Activated gamma-delta T cell (primary cell): ENCODE results near the gene CILP2.

Experiments
- DNase-seq: peaks from one replicate; lab custom pipeline; 2025; lab: John Stamatoyannopoulos, UW

CILP2 gene

DNA sequence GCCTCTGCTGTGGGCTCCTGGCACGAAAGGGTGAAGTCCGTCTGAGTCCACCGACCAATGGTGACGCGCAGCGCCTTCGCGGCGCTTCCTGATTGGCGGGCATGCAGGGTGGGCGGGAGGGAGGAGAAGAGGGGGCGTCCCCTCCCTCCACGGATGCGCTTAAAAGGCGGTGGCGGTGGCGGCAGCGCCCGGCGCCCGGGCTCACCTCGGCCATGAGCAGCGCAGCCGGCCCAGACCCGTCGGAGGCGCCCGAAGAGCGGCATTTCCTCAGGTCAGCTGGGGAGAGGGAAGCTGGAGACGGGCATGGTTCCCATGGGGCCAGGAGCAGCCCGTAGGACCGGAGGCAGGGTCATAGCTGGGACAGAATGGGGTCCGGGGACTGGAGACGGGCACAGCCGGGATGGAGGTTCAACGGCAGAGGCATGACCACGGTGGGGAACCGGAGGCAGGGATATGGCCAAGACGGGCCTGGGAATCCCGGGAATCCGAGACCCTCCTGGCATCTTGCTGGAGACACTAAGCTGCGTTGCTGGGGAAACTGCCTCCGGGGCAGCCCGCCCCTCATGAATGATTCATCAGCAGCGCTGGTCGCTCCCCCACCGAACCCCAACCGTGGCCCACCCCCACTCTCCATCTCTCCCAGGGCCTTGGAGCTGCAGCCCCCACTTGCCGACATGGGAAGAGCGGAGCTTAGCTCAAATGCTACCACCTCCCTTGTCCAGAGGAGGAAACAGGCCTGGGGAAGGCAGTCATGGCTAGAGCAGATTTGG, 9.2 kb upstream of the CILP2 start, which contains the start of gene YJEFN3:
TSS of gene YJEFN3 (plus strand) at position 191 of the 770 bp plus-strand sequence. CDS start at position 213, 22 bp downstream.
- no peak for DNase-seq

GRCh38 chr19:19529783-19530422, 8.2 kb upstream of the CILP2 start:
- no peak for DNase-seq

- DNase-seq, result no peak
Measured at GRCh38 chr19:19530423-19530804, 7.7 kb upstream of the CILP2 start.

DNA sequence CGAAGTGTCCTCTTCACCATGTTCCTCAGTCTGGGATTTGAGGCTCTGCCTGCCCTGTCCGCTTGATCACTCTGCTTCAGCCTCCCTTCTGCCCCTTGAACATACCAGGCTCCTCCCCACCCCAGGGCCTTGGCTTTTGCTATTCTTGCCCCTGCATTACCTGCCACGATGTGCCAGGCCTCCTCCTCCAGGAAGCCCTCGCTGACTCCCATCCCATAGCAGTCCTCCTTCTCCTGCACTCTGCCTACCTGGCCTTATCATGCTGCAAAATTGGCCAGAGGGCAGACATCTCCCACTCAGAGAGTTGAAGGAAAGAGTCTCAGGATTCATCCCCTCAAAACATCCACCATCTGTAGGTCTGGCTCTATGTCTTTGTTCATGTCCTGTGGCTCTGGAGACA, 7.2 kb upstream of the CILP2 start:
- no peak for DNase-seq

DNA sequence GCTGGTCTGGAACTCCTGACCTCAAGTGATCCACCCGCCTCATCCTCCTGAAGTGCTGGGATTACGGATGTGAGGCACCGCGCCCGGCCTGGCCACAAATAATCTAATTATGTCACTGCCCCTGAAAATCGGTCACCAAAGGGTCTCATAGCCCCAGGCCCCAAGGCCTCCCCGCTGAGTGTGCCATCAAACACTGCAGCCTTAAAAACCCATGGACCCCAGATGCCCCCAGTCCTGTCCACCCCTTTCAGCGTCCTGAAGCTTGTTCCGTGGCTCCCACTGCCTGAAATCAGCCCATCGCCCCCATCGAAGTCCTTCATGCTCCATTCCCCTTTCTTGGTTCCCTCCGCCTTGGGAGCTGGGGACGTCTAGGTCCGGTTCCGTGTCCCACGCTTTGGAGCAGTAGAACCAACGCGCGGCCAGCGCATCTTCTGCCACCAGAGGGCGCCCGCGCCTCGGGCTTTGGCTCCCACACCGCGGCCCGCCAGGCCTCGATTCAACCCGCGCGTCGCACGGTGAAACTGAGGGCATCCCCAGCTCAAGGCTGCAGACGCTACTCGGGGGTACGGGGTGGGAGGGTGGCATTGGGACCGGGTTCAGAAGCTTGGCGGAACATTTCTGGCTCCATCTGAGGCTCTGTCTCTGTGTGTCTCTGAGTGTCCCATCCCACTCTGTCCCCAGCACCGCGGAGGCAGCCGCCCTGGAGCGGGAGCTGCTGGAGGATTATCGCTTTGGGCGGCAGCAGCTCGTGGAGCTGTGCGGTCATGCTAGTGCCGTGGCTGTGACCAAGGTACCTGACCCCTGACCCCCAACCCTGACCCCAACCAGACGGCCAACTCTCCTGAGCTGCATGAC, 5.9 kb upstream of the CILP2 start:
- peak; percentile 68 for DNase-seq

GRCh38 chr19:19532806-19533701, 5.0 kb upstream of the CILP2 start:
- no peak for DNase-seq

GRCh38 chr19:19533841-19534240, 4.2 kb upstream of the CILP2 start:
- no peak for DNase-seq

- DNase-seq, result no peak
Measured at GRCh38 chr19:19534556-19535265, 3.4 kb upstream of the CILP2 start.

- no peak for DNase-seq
Measured at GRCh38 chr19:19535311-19536191, 2.5 kb upstream of the CILP2 start.

- no peak for DNase-seq
Measured at GRCh38 chr19:19537075-19538048, 703 bp upstream of the CILP2 start.

DNA sequence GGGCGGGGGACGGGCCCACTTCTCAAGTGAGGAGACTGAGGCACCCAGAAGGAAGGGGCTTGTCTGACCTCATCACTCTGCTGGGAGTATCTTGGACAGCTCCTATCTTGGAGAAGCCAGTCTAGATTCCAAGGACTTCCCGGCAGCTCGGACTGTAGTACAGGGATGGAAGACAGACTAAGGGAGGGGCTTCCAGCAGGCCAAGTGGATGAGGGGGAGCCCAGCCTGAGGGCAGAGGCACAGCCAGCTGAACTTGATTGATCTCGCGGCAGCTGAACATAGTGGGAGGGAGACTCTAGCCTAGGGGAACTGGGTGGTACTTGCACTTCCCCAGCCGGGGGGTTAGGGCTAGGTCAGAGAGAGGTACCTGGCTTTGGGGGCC, 711 bp downstream of the CILP2 start:
- no peak for DNase-seq

- no peak for DNase-seq
Measured at GRCh38 chr19:19539698-19540063, 1.6 kb downstream of the CILP2 start.

- DNase-seq, result peak; percentile 45
Measured at GRCh38 chr19:19540064-19540714, 2.1 kb downstream of the CILP2 start.

DNA sequence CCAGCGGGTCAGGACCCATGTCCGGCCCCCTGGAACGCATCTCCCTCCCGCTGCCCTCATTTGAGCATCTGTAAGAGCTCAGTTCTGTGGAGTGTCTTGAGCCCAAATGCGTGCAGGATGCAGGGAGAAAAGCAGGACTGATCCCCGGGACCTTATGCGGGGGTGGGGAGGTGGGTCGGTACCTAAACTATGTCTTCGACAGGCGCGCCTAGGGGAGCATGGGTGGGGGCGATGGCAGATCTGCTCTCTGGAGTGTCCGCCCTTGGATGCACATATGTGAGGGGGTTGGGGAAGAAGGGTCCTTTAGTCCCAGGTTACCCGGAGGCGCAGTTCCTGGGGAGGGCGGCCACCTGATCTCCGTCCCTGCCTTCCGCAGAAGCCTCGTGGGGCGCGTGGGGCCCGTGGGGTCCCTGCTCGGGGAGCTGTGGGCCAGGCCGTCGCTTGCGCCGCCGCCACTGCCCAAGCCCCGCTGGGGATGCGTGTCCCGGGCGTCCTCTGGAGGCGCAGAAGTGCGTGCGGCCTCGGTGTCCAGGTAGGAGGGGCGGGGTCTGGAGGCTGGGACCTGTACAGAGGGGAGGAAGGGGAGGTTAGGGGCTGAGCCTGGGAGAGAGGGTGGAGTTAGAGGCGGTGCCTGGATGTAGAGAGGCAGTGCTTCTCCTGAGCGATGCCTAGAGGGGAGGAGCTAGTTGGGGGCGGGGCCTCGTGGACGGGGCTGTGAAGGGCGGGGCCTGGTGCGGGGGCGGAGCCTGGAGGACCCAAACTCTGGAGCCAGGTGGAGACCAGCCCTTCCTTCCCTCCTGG, 2.9 kb downstream of the CILP2 start:
- DNase-seq, result peak; percentile 36

DNA sequence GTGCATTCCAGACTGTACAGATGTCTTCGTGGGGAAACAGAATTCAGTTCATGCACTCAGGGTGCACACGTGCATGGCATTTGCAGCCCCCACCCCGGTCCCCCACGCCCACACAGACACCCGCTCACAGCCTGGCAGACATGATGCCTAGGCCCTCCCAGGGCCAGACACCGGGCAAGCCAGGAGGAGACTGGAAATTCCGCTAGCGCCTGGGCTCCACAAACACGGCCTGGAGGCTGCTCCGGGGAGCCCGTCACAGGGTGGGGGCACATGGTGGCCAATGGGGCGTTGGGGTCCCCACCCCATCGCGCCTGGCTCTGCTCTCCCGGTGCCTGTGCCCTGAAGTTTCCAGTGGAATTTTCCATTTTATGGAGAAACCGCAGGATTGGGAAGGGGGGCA, 3.6 kb downstream of the CILP2 start:
- DNase-seq, result no peak

- no peak for DNase-seq
Measured at GRCh38 chr19:19542507-19542906, 4.4 kb downstream of the CILP2 start.

GRCh38 chr19:19543101-19543500, 5.0 kb downstream of the CILP2 start:
- no peak for DNase-seq
